Activated effector memory CD4-positive, alpha-beta T cell treated with Interleukin-2 at 50 U/mL for 16 hours (primary cell): ENCODE data around the gene RFTN2.
"Not testable (repeated sequence)": the region's sequence is repeated elsewhere in the genome, so short reads cannot be mapped to it uniquely, and the experiment has no call there.

Source experiments
- DNase-seq: peaks from one replicate; pipeline ENCODE4 v3.0.0-alpha.2; 2020

The RFTN2 gene

GRCh38 chr2:197600306-197600705, 75.1 kb downstream of the RFTN2 start:
- DNase-seq = no peak

GRCh38 chr2:197599285-197599965, 76.0 kb downstream of the RFTN2 start:
- DNase-seq = no peak

GRCh38 chr2:197598450-197598849, 76.9 kb downstream of the RFTN2 start:
- DNase-seq = no peak

GRCh38 chr2:197597166-197597565, 78.2 kb downstream of the RFTN2 start:
- DNase-seq = no peak

GRCh38 chr2:197596766-197597165, 78.6 kb downstream of the RFTN2 start:
- no peak for DNase-seq

GRCh38 chr2:197591339-197592072, 83.9 kb downstream of the RFTN2 start:
- no peak for DNase-seq

GRCh38 chr2:197587255-197587654, 88.1 kb downstream of the RFTN2 start:
- DNase-seq = not testable (repeated sequence)

GRCh38 chr2:197580166-197580565, 95.2 kb downstream of the RFTN2 start:
- DNase-seq = not testable (repeated sequence)

- DNase-seq = not testable (repeated sequence)
These were observed 97.1 kb downstream of the RFTN2 start for GRCh38 chr2:197578294-197578693.

- DNase-seq = no peak
These were observed 97.9 kb downstream of the RFTN2 start for GRCh38 chr2:197577446-197577845.

GRCh38 chr2:197576631-197577030, 98.8 kb downstream of the RFTN2 start:
- no peak for DNase-seq

GRCh38 chr2:197575987-197576386, 99.4 kb downstream of the RFTN2 start:
- DNase-seq = no peak

- DNase-seq = no peak
These were observed 101.8 kb downstream of the RFTN2 start for GRCh38 chr2:197573608-197574007.

- no peak for DNase-seq
These were observed 103.6 kb downstream of the RFTN2 start for GRCh38 chr2:197571627-197572271.

- no peak for DNase-seq
These were observed 115.2 kb downstream of the RFTN2 start for GRCh38 chr2:197560146-197560665.

- DNase-seq = no peak
These were observed 115.7 kb downstream of the RFTN2 start for GRCh38 chr2:197559681-197560080.

GRCh38 chr2:197558393-197558792, 117.0 kb downstream of the RFTN2 start:
- DNase-seq = no peak

GRCh38 chr2:197556456-197556855, 118.9 kb downstream of the RFTN2 start:
- no peak for DNase-seq

GRCh38 chr2:197555467-197555866, 119.9 kb downstream of the RFTN2 start:
- no peak for DNase-seq

- not testable (repeated sequence) for DNase-seq
These were observed 124.1 kb downstream of the RFTN2 start for GRCh38 chr2:197551260-197551659.

GRCh38 chr2:197548582-197548981, 126.8 kb downstream of the RFTN2 start:
- no peak for DNase-seq

GRCh38 chr2:197547163-197547900, 128.1 kb downstream of the RFTN2 start:
- DNase-seq = no peak

- no peak for DNase-seq
These were observed 132.2 kb downstream of the RFTN2 start for GRCh38 chr2:197543206-197543605.
